ENCODE results near the gene CAPN5. TPM values are rescaled to one million over a fixed set of nuclear protein-coding genes. Genes with fewer than 3 reads are reported as not detected.

CAPN5 gene
- total and polyA plus RNA-seq, 2 experiments from 2014 or later, result 10.2 to 32.2 TPM

DNA sequence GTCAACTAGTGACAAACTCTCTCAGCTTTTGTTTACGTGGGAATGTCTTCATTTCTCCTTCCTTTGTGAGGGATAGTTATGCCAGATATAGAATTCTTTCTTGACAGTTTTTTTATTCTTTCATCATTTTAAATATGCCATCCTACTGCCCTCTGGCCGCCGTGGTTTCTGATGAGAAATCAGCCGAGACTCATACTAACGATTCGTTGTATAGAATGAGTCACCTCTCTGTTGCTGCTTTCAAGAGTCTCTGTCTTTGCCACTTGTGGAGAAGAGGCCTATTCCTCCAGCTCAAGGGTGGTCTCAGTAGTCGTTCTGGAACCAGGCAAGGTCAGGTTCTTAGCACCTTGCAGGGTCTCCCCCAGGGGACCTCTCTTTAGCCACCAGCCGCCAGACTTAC is 69.3 kb downstream of the CAPN5 start:
- no peak overlapping the region for H3K4me2 ChIP-seq
- no peak overlapping the region for H3K27ac Mint-ChIP-seq
- no peaks in the 10 kb centered on the region for H3K36me3 ChIP-seq (ENCODE audit: insufficient read depth)
- DNase-seq (ENCODE audit: low spot score) (no peak), ATAC-seq (no peak)
- H3F3A ChIP-seq (replicated peaks; ENCODE audit: low read depth), result no peaks in the 10 kb centered on the region
- H3K27ac ChIP-seq (ENCODE audit: low read depth), result no peak overlapping the region
- peaks cover 12% of the 10 kb centered on the region for H3K4me1 Mint-ChIP-seq
- H4K20me1 ChIP-seq (replicated peaks; ENCODE audit: insufficient read depth), result no peaks in the 10 kb centered on the region
- H3K27me3 Mint-ChIP-seq (ENCODE audit: insufficient read depth, low read depth, poor library complexity), result peaks cover 2% of the 10 kb centered on the region
- H3K27me3 ChIP-seq (ENCODE audit: insufficient read depth), result no peaks in the 10 kb centered on the region
- no peak overlapping the region for H3K4me3 Mint-ChIP-seq
- TF ChIP-seq CREB1 (CRISPR knock-in tag; IDR thresholded peaks at IDR 0.05; ENCODE audit: low read depth) (no peak), ZNF114 (CRISPR knock-in tag; IDR thresholded peaks at IDR 0.05) (no peak), EZH2 (IDR thresholded peaks at IDR 0.05; ENCODE audit: low read depth, unreplicated experiment) (no peak)
- no peaks in the 10 kb centered on the region for H3K36me3 Mint-ChIP-seq (ENCODE audit: low read depth)
- H3K4me3 ChIP-seq, result no peak overlapping the region
- no peaks in the 10 kb centered on the region for H3K9me3 Mint-ChIP-seq
- no peak overlapping the region for H2AFZ ChIP-seq
- H3K79me2 ChIP-seq (replicated peaks; ENCODE audit: insufficient read depth), result no peaks in the 10 kb centered on the region
- H3K9me2 ChIP-seq (ENCODE audit: insufficient read depth), result no peaks in the 10 kb centered on the region
- peaks cover 3% of the 10 kb centered on the region; the same call in 1 of the 2 replicates for H3K4me1 ChIP-seq (ENCODE audit: insufficient read depth)

DNA sequence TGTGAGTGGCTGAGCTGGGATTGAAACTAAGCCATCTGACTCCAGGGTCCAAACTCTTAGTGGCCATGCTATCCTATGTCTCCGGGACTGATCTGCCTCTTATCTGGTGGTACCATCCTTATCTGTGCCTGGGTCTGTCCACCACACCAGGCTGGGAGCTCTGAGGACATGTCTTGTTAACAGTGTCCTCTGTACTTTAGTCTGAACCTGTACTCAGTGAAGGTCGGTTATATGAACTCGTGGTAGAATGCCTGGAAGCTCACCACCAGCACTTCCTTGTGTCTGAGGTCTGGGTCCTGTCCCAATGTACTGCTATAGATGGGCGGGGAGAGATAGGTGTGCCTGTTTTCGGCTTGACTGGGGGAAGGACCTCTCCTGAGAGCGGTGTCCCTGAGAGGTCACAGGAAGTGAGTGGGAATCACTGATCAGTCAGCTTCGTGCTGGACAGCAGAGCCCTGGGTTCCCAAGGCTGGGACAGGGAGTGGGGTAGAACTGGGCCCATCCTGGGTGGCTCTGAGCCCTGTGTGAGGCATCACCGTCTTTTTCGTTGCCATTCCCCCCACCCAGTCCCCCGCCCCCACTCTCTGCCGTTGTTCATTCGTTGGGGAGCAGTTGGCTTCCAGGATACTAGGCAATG is 70.1 kb downstream of the CAPN5 start:
- Mint-ChIP-seq H3K27me3 (ENCODE audit: insufficient read depth, low read depth, poor library complexity) (peaks cover 2% of the 10 kb centered on the region), H3K9me3 (no peaks in the 10 kb centered on the region), H3K4me1 (peaks cover 12% of the 10 kb centered on the region), H3K36me3 (ENCODE audit: low read depth) (no peaks in the 10 kb centered on the region), H3K27ac (no peak overlapping the region), H3K4me3 (no peak overlapping the region)
- no peak overlapping the region for H3K27ac ChIP-seq (ENCODE audit: low read depth)
- peaks cover 3% of the 10 kb centered on the region; the same call in 1 of the 2 replicates for H3K4me1 ChIP-seq (ENCODE audit: insufficient read depth)
- no peaks in the 10 kb centered on the region for H3K36me3 ChIP-seq (ENCODE audit: insufficient read depth)
- DNase-seq (ENCODE audit: low spot score) (no peak), ATAC-seq (no peak)
- H3K4me2 ChIP-seq, result no peak overlapping the region
- no peaks in the 10 kb centered on the region for H3K79me2 ChIP-seq (replicated peaks; ENCODE audit: insufficient read depth)
- H3K9me2 ChIP-seq (ENCODE audit: insufficient read depth), result no peaks in the 10 kb centered on the region
- H2AFZ ChIP-seq, result no peak overlapping the region
- no peaks in the 10 kb centered on the region for H3F3A ChIP-seq (replicated peaks; ENCODE audit: low read depth)
- H3K4me3 ChIP-seq, result no peak overlapping the region
- TF ChIP-seq, protein P1, sequence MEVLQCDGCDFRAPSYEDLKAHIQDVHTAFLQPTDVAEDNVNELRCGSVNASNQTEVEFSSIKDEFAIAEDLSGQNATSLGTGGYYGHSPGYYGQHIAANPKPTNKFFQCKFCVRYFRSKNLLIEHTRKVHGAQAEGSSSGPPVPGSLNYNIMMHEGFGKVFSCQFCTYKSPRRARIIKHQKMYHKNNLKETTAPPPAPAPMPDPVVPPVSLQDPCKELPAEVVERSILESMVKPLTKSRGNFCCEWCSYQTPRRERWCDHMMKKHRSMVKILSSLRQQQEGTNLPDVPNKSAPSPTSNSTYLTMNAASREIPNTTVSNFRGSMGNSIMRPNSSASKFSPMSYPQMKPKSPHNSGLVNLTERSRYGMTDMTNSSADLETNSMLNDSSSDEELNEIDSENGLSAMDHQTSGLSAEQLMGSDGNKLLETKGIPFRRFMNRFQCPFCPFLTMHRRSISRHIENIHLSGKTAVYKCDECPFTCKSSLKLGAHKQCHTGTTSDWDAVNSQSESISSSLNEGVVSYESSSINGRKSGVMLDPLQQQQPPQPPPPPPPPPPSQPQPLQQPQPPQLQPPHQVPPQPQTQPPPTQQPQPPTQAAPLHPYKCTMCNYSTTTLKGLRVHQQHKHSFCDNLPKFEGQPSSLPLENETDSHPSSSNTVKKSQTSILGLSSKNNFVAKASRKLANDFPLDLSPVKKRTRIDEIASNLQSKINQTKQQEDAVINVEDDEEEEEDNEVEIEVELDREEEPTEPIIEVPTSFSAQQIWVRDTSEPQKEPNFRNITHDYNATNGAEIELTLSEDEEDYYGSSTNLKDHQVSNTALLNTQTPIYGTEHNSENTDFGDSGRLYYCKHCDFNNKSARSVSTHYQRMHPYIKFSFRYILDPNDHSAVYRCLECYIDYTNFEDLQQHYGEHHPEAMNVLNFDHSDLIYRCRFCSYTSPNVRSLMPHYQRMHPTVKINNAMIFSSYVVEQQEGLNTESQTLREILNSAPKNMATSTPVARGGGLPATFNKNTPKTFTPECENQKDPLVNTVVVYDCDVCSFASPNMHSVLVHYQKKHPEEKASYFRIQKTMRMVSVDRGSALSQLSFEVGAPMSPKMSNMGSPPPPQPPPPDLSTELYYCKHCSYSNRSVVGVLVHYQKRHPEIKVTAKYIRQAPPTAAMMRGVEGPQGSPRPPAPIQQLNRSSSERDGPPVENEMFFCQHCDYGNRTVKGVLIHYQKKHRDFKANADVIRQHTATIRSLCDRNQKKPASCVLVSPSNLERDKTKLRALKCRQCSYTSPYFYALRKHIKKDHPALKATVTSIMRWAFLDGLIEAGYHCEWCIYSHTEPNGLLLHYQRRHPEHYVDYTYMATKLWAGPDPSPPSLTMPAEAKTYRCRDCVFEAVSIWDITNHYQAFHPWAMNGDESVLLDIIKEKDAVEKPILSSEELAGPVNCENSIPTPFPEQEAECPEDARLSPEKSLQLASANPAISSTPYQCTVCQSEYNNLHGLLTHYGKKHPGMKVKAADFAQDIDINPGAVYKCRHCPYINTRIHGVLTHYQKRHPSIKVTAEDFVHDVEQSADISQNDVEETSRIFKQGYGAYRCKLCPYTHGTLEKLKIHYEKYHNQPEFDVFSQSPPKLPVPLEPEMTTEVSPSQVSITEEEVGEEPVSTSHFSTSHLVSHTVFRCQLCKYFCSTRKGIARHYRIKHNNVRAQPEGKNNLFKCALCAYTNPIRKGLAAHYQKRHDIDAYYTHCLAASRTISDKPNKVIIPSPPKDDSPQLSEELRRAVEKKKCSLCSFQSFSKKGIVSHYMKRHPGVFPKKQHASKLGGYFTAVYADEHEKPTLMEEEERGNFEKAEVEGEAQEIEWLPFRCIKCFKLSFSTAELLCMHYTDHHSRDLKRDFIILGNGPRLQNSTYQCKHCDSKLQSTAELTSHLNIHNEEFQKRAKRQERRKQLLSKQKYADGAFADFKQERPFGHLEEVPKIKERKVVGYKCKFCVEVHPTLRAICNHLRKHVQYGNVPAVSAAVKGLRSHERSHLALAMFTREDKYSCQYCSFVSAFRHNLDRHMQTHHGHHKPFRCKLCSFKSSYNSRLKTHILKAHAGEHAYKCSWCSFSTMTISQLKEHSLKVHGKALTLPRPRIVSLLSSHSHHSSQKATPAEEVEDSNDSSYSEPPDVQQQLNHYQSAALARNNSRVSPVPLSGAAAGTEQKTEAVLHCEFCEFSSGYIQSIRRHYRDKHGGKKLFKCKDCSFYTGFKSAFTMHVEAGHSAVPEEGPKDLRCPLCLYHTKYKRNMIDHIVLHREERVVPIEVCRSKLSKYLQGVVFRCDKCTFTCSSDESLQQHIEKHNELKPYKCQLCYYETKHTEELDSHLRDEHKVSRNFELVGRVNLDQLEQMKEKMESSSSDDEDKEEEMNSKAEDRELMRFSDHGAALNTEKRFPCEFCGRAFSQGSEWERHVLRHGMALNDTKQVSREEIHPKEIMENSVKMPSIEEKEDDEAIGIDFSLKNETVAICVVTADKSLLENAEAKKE (CRISPR knock-in tag; IDR thresholded peaks at IDR 0.05), result no peak
- TF ChIP-seq, protein P2, sequence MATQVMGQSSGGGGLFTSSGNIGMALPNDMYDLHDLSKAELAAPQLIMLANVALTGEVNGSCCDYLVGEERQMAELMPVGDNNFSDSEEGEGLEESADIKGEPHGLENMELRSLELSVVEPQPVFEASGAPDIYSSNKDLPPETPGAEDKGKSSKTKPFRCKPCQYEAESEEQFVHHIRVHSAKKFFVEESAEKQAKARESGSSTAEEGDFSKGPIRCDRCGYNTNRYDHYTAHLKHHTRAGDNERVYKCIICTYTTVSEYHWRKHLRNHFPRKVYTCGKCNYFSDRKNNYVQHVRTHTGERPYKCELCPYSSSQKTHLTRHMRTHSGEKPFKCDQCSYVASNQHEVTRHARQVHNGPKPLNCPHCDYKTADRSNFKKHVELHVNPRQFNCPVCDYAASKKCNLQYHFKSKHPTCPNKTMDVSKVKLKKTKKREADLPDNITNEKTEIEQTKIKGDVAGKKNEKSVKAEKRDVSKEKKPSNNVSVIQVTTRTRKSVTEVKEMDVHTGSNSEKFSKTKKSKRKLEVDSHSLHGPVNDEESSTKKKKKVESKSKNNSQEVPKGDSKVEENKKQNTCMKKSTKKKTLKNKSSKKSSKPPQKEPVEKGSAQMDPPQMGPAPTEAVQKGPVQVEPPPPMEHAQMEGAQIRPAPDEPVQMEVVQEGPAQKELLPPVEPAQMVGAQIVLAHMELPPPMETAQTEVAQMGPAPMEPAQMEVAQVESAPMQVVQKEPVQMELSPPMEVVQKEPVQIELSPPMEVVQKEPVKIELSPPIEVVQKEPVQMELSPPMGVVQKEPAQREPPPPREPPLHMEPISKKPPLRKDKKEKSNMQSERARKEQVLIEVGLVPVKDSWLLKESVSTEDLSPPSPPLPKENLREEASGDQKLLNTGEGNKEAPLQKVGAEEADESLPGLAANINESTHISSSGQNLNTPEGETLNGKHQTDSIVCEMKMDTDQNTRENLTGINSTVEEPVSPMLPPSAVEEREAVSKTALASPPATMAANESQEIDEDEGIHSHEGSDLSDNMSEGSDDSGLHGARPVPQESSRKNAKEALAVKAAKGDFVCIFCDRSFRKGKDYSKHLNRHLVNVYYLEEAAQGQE (IDR thresholded peaks at IDR 0.05; ENCODE audit: unreplicated experiment), result no peak
- TF ChIP-seq EZH2 (IDR thresholded peaks at IDR 0.05; ENCODE audit: low read depth, unreplicated experiment) (no peak), ZNF114 (CRISPR knock-in tag; IDR thresholded peaks at IDR 0.05) (no peak), JUNB (IDR thresholded peaks at IDR 0.05; ENCODE audit: unreplicated experiment) (no peak), EZH2phosphoT487 (IDR thresholded peaks at IDR 0.05; ENCODE audit: unreplicated experiment) (no peak), ZNF331 (CRISPR knock-in tag; IDR thresholded peaks at IDR 0.05; ENCODE audit: low read depth) (no peak)
- no peaks in the 10 kb centered on the region for H4K20me1 ChIP-seq (replicated peaks; ENCODE audit: insufficient read depth)
- no peaks in the 10 kb centered on the region for H3K27me3 ChIP-seq (ENCODE audit: insufficient read depth)

All from GM23338 (cell line).